AG10803 (cell line): ENCODE measurements around the gene GAB2.

ENCODE experiments used
- DNase-seq: peaks from one replicate; pipeline ENCODE4 v3.0.0; 2010; ENCODE audit warnings: low read depth
- H3K4me3 ChIP-seq: 2 replicates; pipeline ENCODE4 v1.5.1; 2011; ENCODE audit warnings: mild to moderate bottlenecking, low read length, control low read depth
- TF ChIP-seq, protein P1 (sequence below): conservative IDR thresholded peaks from 2 replicates; pipeline ENCODE4 v1.5.1; 2011; ENCODE audit warnings: mild to moderate bottlenecking, low read length, control low read depth, inconsistent platforms

GAB2 gene

GRCh38 chr11:78259777-78260487, 157.7 kb downstream of the GAB2 start:
- DNase-seq = no peak
- H3K4me3 ChIP-seq = no peak overlapping the region
- TF ChIP-seq, protein P1, sequence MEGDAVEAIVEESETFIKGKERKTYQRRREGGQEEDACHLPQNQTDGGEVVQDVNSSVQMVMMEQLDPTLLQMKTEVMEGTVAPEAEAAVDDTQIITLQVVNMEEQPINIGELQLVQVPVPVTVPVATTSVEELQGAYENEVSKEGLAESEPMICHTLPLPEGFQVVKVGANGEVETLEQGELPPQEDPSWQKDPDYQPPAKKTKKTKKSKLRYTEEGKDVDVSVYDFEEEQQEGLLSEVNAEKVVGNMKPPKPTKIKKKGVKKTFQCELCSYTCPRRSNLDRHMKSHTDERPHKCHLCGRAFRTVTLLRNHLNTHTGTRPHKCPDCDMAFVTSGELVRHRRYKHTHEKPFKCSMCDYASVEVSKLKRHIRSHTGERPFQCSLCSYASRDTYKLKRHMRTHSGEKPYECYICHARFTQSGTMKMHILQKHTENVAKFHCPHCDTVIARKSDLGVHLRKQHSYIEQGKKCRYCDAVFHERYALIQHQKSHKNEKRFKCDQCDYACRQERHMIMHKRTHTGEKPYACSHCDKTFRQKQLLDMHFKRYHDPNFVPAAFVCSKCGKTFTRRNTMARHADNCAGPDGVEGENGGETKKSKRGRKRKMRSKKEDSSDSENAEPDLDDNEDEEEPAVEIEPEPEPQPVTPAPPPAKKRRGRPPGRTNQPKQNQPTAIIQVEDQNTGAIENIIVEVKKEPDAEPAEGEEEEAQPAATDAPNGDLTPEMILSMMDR = no peak

DNA sequence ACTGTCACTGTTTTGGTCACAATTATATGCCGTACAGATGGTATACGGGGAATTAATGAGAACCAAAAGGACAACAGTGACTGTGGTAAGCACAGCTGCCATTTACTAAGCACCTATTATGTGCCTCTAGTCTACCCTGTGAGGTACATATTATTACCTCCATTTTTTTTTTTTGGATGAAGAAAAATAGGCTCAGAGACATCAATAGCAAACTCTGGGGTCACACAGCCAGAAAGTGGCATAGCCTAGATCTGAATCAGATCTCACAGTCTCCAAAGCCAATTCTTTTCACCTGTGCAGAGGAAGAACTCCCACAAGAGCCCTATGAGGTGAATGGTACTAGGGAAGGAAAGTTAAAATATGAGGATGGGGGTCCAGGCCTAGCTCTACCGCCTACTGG, 160.0 kb downstream of the GAB2 start:
- TF ChIP-seq, protein P1 = no peak
- no peak overlapping the region for H3K4me3 ChIP-seq
- no peak for DNase-seq

GRCh38 chr11:78256962-78257361, 160.7 kb downstream of the GAB2 start:
- TF ChIP-seq, protein P1 = no peak
- H3K4me3 ChIP-seq = no peak overlapping the region

DNA sequence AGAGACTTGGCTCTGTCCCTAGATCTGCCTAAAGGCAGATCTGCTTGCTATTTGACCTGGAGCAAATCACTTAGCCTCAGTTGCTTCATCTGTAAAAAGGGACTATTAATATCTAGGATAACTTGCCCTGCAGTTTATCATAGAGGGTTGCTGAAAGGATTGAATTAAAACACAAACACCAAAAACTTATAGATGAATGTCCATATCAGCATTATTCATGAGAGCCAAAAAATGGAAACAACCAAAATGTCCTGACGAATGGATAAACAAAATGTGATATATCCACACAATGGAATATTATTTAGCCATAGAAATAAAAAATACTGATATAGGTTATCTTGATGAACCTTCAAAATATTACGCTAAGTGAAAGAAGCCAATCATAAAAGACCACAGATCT, 161.7 kb downstream of the GAB2 start:
- H3K4me3 ChIP-seq = no peak overlapping the region
- DNase-seq = no peak
- TF ChIP-seq, protein P1 = no peak

More at GRCh38 chr11:78256962-78257361, 160.7 kb downstream of the GAB2 start:
- DNase-seq = peak; percentile 85

- no peak overlapping the region for H3K4me3 ChIP-seq
- TF ChIP-seq, protein P1 = no peak
- no peak for DNase-seq
Measured at GRCh38 chr11:78254268-78254667, 163.4 kb downstream of the GAB2 start.

DNA sequence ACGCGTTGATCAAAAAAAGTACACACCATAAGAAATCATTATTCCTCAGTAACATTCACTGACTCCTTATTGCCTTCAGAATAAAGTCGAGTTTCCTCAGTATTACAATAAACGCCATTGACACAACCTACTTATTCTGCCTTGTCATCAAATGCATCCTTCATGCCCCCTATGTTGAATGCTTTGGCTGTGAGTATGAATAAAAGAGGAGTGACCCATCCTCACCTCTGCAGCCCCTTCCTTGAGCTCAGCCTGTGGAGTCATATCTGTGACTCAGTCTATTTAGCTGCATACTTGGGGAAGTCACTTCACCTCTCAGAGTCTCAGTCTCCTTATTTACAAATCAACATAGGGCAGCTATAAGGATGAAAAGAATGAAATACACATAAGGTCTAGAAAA, 163.8 kb downstream of the GAB2 start:
- no peak for DNase-seq
- no peak overlapping the region for H3K4me3 ChIP-seq
- TF ChIP-seq, protein P1 = no peak

DNA sequence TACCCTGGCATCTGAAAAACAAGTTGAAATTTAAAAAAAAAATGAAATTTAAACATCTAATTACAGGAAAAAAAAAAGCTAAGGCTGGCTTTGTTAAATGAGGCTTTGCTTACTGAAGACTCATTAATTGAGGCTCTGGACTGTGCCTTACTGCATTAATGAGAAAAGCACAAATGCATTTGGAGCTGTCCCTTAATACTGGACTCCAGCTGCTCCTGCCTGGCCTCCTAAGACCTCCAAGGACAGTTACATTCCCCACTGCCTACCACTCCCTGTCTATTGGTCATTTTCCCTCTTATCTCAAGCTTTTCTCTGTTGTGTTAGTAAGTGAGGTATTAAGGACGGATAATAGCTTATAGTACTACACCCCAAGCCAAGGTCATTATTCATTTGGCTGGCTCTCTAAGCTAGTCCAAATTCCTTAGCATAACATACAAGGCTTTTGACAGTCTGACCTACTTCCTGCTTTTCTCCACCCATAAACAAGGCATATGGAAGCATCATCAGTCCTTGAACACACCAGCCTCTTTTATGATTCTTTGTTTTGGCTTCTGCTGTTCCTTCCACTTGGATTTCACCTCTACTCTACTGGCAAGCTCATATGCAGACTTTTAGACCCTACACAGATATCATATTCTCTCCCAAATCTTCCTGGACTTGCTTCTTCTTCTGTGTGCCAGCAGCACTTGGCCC, 166.4 kb downstream of the GAB2 start:
- H3K4me3 ChIP-seq = no peak overlapping the region
- TF ChIP-seq, protein P1 = no peak
- DNase-seq = peak; percentile 55
